Astrocyte of the cerebellum (primary cell): ENCODE measurements around the gene CFI.

Experiments
- DNase-seq: peaks from one replicate; pipeline ENCODE4 v3.0.0-alpha.2; 2011; ENCODE audit warnings: low read depth
- H3K4me3 ChIP-seq: 2 replicates; pipeline ENCODE4 v1.5.1; 2011; ENCODE audit warnings: mild to moderate bottlenecking, low read depth, low read length, moderate library complexity
- CTCF ChIP-seq: IDR thresholded peaks from 2 replicates; pipeline ENCODE4 v1.5.1; 2012; ENCODE audit warnings: low read length, low read depth, moderate library complexity, mild to moderate bottlenecking; ENCODE audit errors: missing control alignments
- in situ Hi-C: cut with HindIII; loops from 2 replicates; pipeline ENCODE4 v1.10.0; 2017; ENCODE audit warnings: low sequenced_read_pairs

Gene CFI

GRCh38 chr4:109729117-109729717 lies 72.6 kb downstream of the CFI start:
- peak overlapping the region; percentile 64 for H3K4me3 ChIP-seq
- no peak for DNase-seq
- in situ Hi-C loops: no loop called here
- no peak for TF ChIP-seq CTCF

GRCh38 chr4:109728385-109728784 lies 73.4 kb downstream of the CFI start:
- in situ Hi-C loops: no loop called here
- TF ChIP-seq CTCF: no peak
- no peak for DNase-seq
- peak overlapping the region; percentile 64 for H3K4me3 ChIP-seq

GRCh38 chr4:109723110-109723509 lies 78.7 kb downstream of the CFI start:
- in situ Hi-C loops: no loop called here
- DNase-seq: no peak
- no peak for TF ChIP-seq CTCF
- H3K4me3 ChIP-seq: no peak overlapping the region

DNA sequence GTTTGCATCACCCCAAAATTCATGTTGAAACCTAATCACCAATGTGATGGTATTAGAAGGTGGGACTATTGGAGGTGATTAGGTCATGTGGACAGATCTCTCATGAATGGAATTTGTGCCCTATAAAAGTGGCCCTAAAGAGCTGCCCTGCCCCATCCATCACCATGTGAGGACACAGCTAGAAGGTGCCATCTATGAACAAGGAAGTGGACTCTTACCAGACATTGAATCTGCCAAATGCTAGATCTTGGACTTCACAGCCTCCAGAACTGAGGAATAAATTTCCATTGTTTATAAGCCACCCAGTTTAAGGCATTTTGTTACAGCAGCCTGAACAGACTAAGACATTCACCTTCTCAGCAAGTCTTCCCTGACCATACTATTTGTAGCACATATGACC lies 79.4 kb downstream of the CFI start:
- H3K4me3 ChIP-seq: no peak overlapping the region
- in situ Hi-C loops: no loop called here
- TF ChIP-seq CTCF: no peak
- DNase-seq: no peak

GRCh38 chr4:109721033-109721432 lies 80.8 kb downstream of the CFI start:
- TF ChIP-seq CTCF: no peak
- no peak for DNase-seq
- in situ Hi-C loops: no loop called here
- no peak overlapping the region for H3K4me3 ChIP-seq

DNA sequence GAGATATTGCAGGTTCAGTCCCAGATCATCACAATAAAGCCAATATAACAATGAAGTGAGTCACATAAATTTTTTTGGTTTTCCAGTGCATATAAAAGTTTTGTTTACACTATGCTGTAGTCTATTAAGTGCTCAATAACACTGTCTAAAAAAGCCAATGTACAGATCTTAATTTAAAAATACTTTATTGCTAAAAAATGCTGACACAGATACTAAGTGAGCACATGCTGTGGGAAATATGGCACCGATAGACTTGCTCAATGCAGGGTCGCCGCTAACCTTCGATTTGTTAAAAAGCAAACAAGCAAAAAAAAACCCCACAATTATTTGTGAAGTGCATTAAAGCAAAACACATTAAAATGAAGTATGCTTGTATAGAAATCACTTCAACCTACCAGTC lies 82.2 kb downstream of the CFI start:
- TF ChIP-seq CTCF: no peak
- in situ Hi-C loops: no loop called here
- no peak overlapping the region for H3K4me3 ChIP-seq
- no peak for DNase-seq

DNA sequence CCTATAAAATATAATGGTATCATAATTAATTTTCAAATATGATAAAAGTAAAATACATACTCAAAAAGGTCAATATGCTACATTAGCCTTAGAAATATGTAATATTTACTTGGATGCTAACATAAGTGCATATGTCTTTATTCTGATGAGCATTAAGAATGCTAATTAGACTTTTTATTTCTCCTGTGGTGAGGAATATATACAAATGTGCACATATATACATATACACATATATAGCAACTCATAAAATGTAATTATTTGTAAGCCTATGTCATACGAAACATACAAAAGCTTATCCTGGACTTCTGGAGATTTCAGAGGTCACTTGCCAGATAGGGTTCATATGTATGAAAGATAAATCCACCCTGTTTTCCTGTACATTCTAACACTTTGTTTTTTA lies 83.0 kb downstream of the CFI start:
- in situ Hi-C loops: no loop called here
- H3K4me3 ChIP-seq: no peak overlapping the region
- no peak for DNase-seq
- TF ChIP-seq CTCF: no peak
